BLaER1 treated with 17β-estradiol and CSF1 and Interleukin-3, amounts not matched to agents 10 nM and 100 nM (cell line): ENCODE results near the gene DNMT1.
A peak's percentile ranks its signal among the peaks of the same experiment; 100 is the strongest.

Experiments
- H3K27ac ChIP-seq, 11 experiments: shearing (Covaris generic); formaldehyde crosslinking; 2 replicates each; pipeline ENCODE4 v1.8.1; 2022
- H3K27me3 ChIP-seq, 11 experiments: shearing (Covaris generic); formaldehyde crosslinking; 2 replicates each; pipeline ENCODE4 v1.8.1; 2022
- H3K36me3 ChIP-seq, 11 experiments: shearing (Covaris generic); formaldehyde crosslinking; 2 replicates each; pipeline ENCODE4 v1.8.1; 2022
- H3K4me1 ChIP-seq, 10 experiments: shearing (Covaris generic); formaldehyde crosslinking; 2 replicates each; pipeline ENCODE4 v1.8.1; 2022
- H3K4me2 ChIP-seq, 11 experiments: shearing (Covaris generic); formaldehyde crosslinking; 2 replicates each; pipeline ENCODE4 v1.8.1; 2022
- H3K4me3 ChIP-seq, 10 experiments: shearing (Covaris generic); formaldehyde crosslinking; 2 replicates each; pipeline ENCODE4 v1.8.1; 2022
- H3K9ac ChIP-seq, 11 experiments: shearing (Covaris generic); formaldehyde crosslinking; 2 replicates each; pipeline ENCODE4 v1.8.1; 2022
- H3K9me3 ChIP-seq, 11 experiments: shearing (Covaris generic); formaldehyde crosslinking; replicated peaks in 1 of 11; 2 replicates each; pipeline ENCODE4 v1.8.1; 2022
- H4K20me1 ChIP-seq, 11 experiments: shearing (Covaris generic); formaldehyde crosslinking; 2 replicates each; pipeline ENCODE4 v1.8.1; 2022
- Cebpa-rat ChIP-seq, 11 experiments: shearing (Covaris generic); IDR thresholded peaks; 2 replicates each; pipeline ENCODE4 v1.8.1; 2022

DNMT1 gene

GRCh38 chr19:10088949-10089554 is 105.7 kb downstream of the DNMT1 start:
- no peak overlapping the region for H3K4me3 ChIP-seq
- H3K36me3 ChIP-seq, result peaks cover 19 to 52% (median 39%) of the 10 kb centered on the region in 11 experiments; a peak in 21 of 22 replicates
- no peak overlapping the region for H3K4me2 ChIP-seq
- H3K27ac ChIP-seq, result no peak overlapping the region
- H4K20me1 ChIP-seq, result peaks cover 0 to 17% (median 0%) of the 10 kb centered on the region in 11 experiments; a peak in 4 of 22 replicates
- no peaks in the 10 kb centered on the region for H3K27me3 ChIP-seq
- no peak overlapping the region for H3K9ac ChIP-seq
- TF ChIP-seq Cebpa-rat (IDR thresholded peaks at IDR 0.05), result no peak
- H3K4me1 ChIP-seq, result peaks cover 7 to 34% (median 24%) of the 10 kb centered on the region in 10 experiments
- no peaks in the 10 kb centered on the region for H3K9me3 ChIP-seq

- peaks cover 7 to 32% (median 24%) of the 10 kb centered on the region in 10 experiments for H3K4me1 ChIP-seq
- no peaks in the 10 kb centered on the region for H3K9me3 ChIP-seq
- H4K20me1 ChIP-seq, result peaks cover 0 to 11% (median 0%) of the 10 kb centered on the region in 11 experiments; a peak in 4 of 22 replicates
- peak overlapping the region; percentile 78 to 91 (median 88); a peak in 21 of 22 replicates for H3K9ac ChIP-seq
- H3K4me2 ChIP-seq, result peak overlapping the region; percentile 84 to 98 (median 96)
- peak overlapping the region; percentile 78 to 100 (median 97) for H3K4me3 ChIP-seq
- peaks cover 10 to 37% (median 26%) of the 10 kb centered on the region in 11 experiments; a peak in 20 of 22 replicates for H3K36me3 ChIP-seq
- TF ChIP-seq Cebpa-rat (IDR thresholded peaks at IDR 0.05), result no peak
- H3K27me3 ChIP-seq, result no peaks in the 10 kb centered on the region
- peak overlapping the region in 5 of 11 experiments; percentile 75 to 88 (median 87); a peak in 7 of 22 replicates for H3K27ac ChIP-seq
Measured at GRCh38 chr19:10087296-10088061, 107.3 kb downstream of the DNMT1 start.

- no peaks in the 10 kb centered on the region for H3K27me3 ChIP-seq
- H3K9ac ChIP-seq, result peak overlapping the region; percentile 78 to 91 (median 88)
- H3K9me3 ChIP-seq, result no peaks in the 10 kb centered on the region
- peak overlapping the region; percentile 84 to 98 (median 96) for H3K4me2 ChIP-seq
- peaks cover 9 to 28% (median 19%) of the 10 kb centered on the region in 10 experiments for H3K4me1 ChIP-seq
- peaks cover 0 to 6% (median 0%) of the 10 kb centered on the region in 11 experiments; a peak in 3 of 22 replicates for H4K20me1 ChIP-seq
- H3K4me3 ChIP-seq, result peak overlapping the region; percentile 78 to 100 (median 97)
- TF ChIP-seq Cebpa-rat (IDR thresholded peaks at IDR 0.05), result no peak
- peaks cover 8 to 29% (median 18%) of the 10 kb centered on the region in 11 experiments; a peak in 19 of 22 replicates for H3K36me3 ChIP-seq
- peak overlapping the region; percentile 75 to 89 (median 87) for H3K27ac ChIP-seq
Measured at GRCh38 chr19:10086591-10087192, 108.1 kb downstream of the DNMT1 start.

GRCh38 chr19:10085641-10086590 is 108.8 kb downstream of the DNMT1 start, which contains the start of gene SHFL:
TSS of gene SHFL (plus strand) at chr19:10086317. CDS start at chr19:10086428, 111 bp downstream.
- Histone ChIP-seq H3K27ac (peak within 1 kb of the TSS; percentile 75 to 89 (median 87)), H3K4me2 (peak within 1 kb of the TSS; percentile 84 to 98 (median 96)), H3K9ac (peak within 1 kb of the TSS; percentile 78 to 91 (median 88)), H4K20me1 (peaks cover 0 to 6% (median 0%) of the 10 kb centered on the region in 11 experiments; a peak in 3 of 22 replicates), H3K36me3 (peaks cover 8 to 22% (median 15%) of the 10 kb centered on the region in 11 experiments; a peak in 18 of 22 replicates), H3K27me3 (no peaks in the 10 kb centered on the region), H3K4me1 (peaks cover 9 to 22% (median 15%) of the 10 kb centered on the region in 10 experiments), H3K9me3 (no peaks in the 10 kb centered on the region), H3K4me3 (peak within 1 kb of the TSS; percentile 78 to 100 (median 97))
- TF ChIP-seq Cebpa-rat (IDR thresholded peaks at IDR 0.05), result no peak

- TF ChIP-seq Cebpa-rat (IDR thresholded peaks at IDR 0.05), result no peak
- H3K4me1 ChIP-seq, result peaks cover 9 to 16% (median 15%) of the 10 kb centered on the region in 10 experiments
- H3K9me3 ChIP-seq, result no peaks in the 10 kb centered on the region
- H3K27ac ChIP-seq, result no peak overlapping the region; a peak in 1 of 22 replicates
- no peaks in the 10 kb centered on the region for H3K27me3 ChIP-seq
- no peak overlapping the region for H3K4me2 ChIP-seq
- peaks cover 5 to 11% (median 10%) of the 10 kb centered on the region in 11 experiments; a peak in 18 of 22 replicates for H3K36me3 ChIP-seq
- H4K20me1 ChIP-seq, result peaks cover 0 to 6% (median 0%) of the 10 kb centered on the region in 11 experiments; a peak in 3 of 22 replicates
- H3K9ac ChIP-seq, result no peak overlapping the region
- H3K4me3 ChIP-seq, result no peak overlapping the region
Measured at GRCh38 chr19:10084803-10085202, 110.0 kb downstream of the DNMT1 start.

- TF ChIP-seq Cebpa-rat (IDR thresholded peaks at IDR 0.05), result no peak
- Histone ChIP-seq H3K4me2 (no peak overlapping the region), H3K27me3 (no peaks in the 10 kb centered on the region), H3K4me3 (no peak overlapping the region), H4K20me1 (peaks cover 0 to 6% (median 0%) of the 10 kb centered on the region in 11 experiments; a peak in 2 of 22 replicates), H3K9ac (no peak overlapping the region), H3K4me1 (peaks cover 9 to 19% (median 15%) of the 10 kb centered on the region in 10 experiments), H3K9me3 (no peaks in the 10 kb centered on the region), H3K36me3 (peaks cover 0 to 3% (median under 1%) of the 10 kb centered on the region in 11 experiments; a peak in 13 of 22 replicates), H3K27ac (no peak overlapping the region)
Measured at GRCh38 chr19:10083911-10084310, 110.8 kb downstream of the DNMT1 start.
